ENCODE results near the gene CDRT4.

DNA sequence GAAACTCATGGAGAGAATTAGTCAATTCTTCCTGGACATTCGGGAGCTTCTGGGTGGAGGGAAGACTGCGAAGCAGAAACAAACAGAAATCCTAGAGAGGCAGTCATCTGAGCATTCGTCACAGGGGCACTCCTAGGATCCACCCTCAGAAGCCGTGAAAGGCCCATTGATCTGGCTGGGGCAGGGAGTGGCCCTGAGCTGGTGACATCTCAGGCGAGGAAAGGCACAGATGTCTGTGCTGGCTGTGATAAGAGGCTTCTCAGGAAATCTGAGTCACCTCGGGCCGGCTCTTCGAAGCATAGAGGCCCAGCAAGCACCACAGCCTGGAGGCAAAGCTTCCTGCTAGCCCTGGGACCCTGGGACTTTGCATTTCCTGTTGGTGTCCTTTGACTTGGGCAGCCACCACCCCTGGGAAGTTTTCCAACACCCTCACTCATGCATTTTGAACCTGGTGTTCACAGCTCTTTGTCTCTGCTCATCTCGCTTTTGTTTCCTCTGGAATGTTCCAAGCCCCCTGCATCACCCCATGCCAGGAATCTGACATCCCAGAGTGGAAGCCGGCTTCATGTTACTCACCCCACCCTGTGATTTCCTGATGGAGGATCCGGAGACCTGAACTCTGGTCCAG is 23.3 kb upstream of the CDRT4 start:
- TF ChIP-seq EP300 (IDR thresholded peaks at IDR 0.05; ENCODE audit: borderline replicate concordance in 1 of 2, low read depth in 1 of 2, low read length in 1 of 2) (no peak), EZH2phosphoT487 (IDR thresholded peaks at IDR 0.05; ENCODE audit: borderline replicate concordance, low read depth) (no peak), CHD2 (IDR thresholded peaks at IDR 0.05; ENCODE audit: low read length, partially characterized antibody) (no peak), POLR2AphosphoS5 (IDR thresholded peaks at IDR 0.05; ENCODE audit: low read depth, low read length) (no peak), GABPA (IDR thresholded peaks at IDR 0.05; ENCODE audit: low read depth) (no peak; the same call in 1 of the 2 replicates), NFIC (IDR thresholded peaks at IDR 0.05; ENCODE audit: borderline replicate concordance) (peak; percentile 8; the same call in 1 of the 2 replicates), MXI1 (IDR thresholded peaks at IDR 0.05; ENCODE audit: low read depth, low read length) (no peak), RAD21 (IDR thresholded peaks at IDR 0.05; ENCODE audit: low read length) (no peak), TAF1 (IDR thresholded peaks at IDR 0.05; ENCODE audit: borderline replicate concordance, low read depth, low read length) (no peak), JUND (IDR thresholded peaks at IDR 0.05) (0 out of 2 replicates have a peak, but pooled peaks have one; percentile 15), YY1 (IDR thresholded peaks at IDR 0.05; ENCODE audit: low read depth) (no peak)
- TF ChIP-seq, protein P1, sequence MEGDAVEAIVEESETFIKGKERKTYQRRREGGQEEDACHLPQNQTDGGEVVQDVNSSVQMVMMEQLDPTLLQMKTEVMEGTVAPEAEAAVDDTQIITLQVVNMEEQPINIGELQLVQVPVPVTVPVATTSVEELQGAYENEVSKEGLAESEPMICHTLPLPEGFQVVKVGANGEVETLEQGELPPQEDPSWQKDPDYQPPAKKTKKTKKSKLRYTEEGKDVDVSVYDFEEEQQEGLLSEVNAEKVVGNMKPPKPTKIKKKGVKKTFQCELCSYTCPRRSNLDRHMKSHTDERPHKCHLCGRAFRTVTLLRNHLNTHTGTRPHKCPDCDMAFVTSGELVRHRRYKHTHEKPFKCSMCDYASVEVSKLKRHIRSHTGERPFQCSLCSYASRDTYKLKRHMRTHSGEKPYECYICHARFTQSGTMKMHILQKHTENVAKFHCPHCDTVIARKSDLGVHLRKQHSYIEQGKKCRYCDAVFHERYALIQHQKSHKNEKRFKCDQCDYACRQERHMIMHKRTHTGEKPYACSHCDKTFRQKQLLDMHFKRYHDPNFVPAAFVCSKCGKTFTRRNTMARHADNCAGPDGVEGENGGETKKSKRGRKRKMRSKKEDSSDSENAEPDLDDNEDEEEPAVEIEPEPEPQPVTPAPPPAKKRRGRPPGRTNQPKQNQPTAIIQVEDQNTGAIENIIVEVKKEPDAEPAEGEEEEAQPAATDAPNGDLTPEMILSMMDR (IDR thresholded peaks at IDR 0.05) = no peak
- TF ChIP-seq, protein P2, sequence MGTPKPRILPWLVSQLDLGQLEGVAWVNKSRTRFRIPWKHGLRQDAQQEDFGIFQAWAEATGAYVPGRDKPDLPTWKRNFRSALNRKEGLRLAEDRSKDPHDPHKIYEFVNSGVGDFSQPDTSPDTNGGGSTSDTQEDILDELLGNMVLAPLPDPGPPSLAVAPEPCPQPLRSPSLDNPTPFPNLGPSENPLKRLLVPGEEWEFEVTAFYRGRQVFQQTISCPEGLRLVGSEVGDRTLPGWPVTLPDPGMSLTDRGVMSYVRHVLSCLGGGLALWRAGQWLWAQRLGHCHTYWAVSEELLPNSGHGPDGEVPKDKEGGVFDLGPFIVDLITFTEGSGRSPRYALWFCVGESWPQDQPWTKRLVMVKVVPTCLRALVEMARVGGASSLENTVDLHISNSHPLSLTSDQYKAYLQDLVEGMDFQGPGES (IDR thresholded peaks at IDR 0.05; ENCODE audit: low read depth, low read length) = no peak

Data from SK-N-SH (cell line).